GM13976 (cell line): ENCODE measurements around the gene ANKRD28.

Experiments used
- DNase-seq: peaks from one replicate; pipeline ENCODE4 v3.0.0; 2012; ENCODE audit warnings: low spot score
- CTCF ChIP-seq: IDR thresholded peaks from 2 replicates; pipeline ENCODE4 v1.5.1; 2012; ENCODE audit warnings: borderline replicate concordance, mild to moderate bottlenecking; ENCODE audit not compliant: insufficient read depth; ENCODE audit errors: extremely low read depth, missing control alignments, control extremely low read depth
- in situ Hi-C: fragments of 300-500 bp; cut with MboI; formaldehyde crosslinking; loops from one replicate; pipeline ENCODE4 v1.12.0; 2022; ENCODE audit warnings: low sequenced_read_pairs, mixed read lengths, inconsistent platforms; ENCODE audit not compliant: unreplicated experiment

The ANKRD28 gene

GRCh38 chr3:15660055-15660935 is 137.5 kb downstream of the ANKRD28 start:
- no peak for TF ChIP-seq CTCF
- in situ Hi-C loops, result no loop called here
- DNase-seq, result no peak

GRCh38 chr3:15659254-15659975 is 138.4 kb downstream of the ANKRD28 start:
- no peak for DNase-seq
- in situ Hi-C loops, result no loop called here

GRCh38 chr3:15657016-15657415 is 140.8 kb downstream of the ANKRD28 start:
- TF ChIP-seq CTCF, result no peak
- in situ Hi-C loops, result no loop called here
- no peak for DNase-seq

More at GRCh38 chr3:15659254-15659975, 138.4 kb downstream of the ANKRD28 start:
- no peak for TF ChIP-seq CTCF

- in situ Hi-C loops, result no loop called here
- no peak for DNase-seq
- TF ChIP-seq CTCF, result no peak
These were observed 141.4 kb downstream of the ANKRD28 start for GRCh38 chr3:15656342-15656741.

- no peak for TF ChIP-seq CTCF
- no peak for DNase-seq
- in situ Hi-C loops, result no loop called here
These were observed 142.9 kb downstream of the ANKRD28 start for GRCh38 chr3:15654891-15655290.

- DNase-seq, result no peak
- no peak for TF ChIP-seq CTCF
- in situ Hi-C loops, result no loop called here
These were observed 143.7 kb downstream of the ANKRD28 start for GRCh38 chr3:15654127-15654526.
